ENCODE data around the gene SHB.

Gene SHB

GRCh38 chr9:38022203-38022895 is 46.7 kb downstream of the SHB start:
- ChIA-PET CTCF (no interaction called here), POLR2A (no interaction called here)
- TF ChIP-seq FOXM1 (IDR thresholded peaks at IDR 0.05; ENCODE audit: borderline replicate concordance) (no peak), TARDBP (IDR thresholded peaks at IDR 0.05) (no peak), ARNT (IDR thresholded peaks at IDR 0.05) (no peak), ZNF384 (IDR thresholded peaks at IDR 0.05) (no peak), CTBP1 (IDR thresholded peaks at IDR 0.05; ENCODE audit: borderline replicate concordance) (no peak), FOXK2 (IDR thresholded peaks at IDR 0.05) (no peak), L3MBTL2 (conservative IDR thresholded peaks at IDR 0.05) (no peak), HDGF (IDR thresholded peaks at IDR 0.05; ENCODE audit: borderline replicate concordance) (no peak), LEF1 (IDR thresholded peaks at IDR 0.05; ENCODE audit: borderline replicate concordance) (no peak), ELF4 (IDR thresholded peaks at IDR 0.05) (no peak), NFRKB (IDR thresholded peaks at IDR 0.05) (no peak)
- no peak for DNase-seq (ENCODE audit: extremely low spot score)

DNA sequence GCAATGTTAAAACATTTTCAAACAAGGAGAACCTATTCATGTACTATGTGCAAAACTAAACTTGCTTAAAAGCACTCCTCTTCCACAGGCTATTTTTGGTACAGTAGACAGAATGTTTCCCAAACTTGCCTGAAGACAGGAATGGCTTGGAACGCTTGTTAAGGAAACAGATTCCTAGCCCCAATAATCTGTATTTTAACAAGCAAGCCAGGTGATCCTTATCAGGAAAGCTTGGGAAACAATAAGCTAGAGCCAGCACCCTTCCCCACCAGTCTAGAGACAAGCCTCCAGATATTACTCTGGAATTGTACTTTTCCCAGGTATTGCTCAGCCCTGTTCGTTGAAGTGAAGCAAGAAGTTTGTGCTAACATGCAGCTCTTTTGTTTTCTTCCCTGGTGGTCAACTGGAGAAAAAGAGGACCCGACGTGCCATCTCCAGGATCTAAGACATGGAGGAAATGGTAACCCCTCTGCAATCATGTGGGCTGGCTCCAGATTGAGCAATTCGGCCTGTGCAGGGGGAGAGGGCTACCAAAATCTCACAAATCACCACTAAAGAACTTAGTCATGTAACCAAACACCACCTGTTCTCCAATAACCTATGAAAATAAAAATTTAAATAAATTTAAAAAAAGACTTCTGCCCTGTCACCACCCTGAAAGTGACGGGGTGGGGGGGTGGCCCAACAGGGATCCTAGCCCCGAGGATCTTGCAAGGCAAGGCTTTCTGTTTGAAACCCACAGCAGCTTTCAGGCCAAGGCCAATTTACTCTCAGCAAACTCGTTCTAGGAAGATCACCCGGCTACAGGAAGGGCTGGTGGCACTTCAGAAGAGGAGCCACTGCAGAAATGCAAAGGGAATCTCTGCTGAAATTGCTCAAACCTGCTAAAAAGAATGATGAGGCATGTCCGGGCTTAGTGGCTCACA is 48.6 kb downstream of the SHB start:
- POLR2A ChIA-PET: no interaction called here
- TF ChIP-seq BHLHE40 (IDR thresholded peaks at IDR 0.05; ENCODE audit: borderline replicate concordance): no peak
- no peak for TF ChIP-seq FOXM1 (IDR thresholded peaks at IDR 0.05; ENCODE audit: borderline replicate concordance)
- no peak for TF ChIP-seq L3MBTL2 (conservative IDR thresholded peaks at IDR 0.05)
- no peak for TF ChIP-seq SP1 (IDR thresholded peaks at IDR 0.05)
- no peak for TF ChIP-seq NFRKB (IDR thresholded peaks at IDR 0.05)
- no peak for TF ChIP-seq HDGF (IDR thresholded peaks at IDR 0.05; ENCODE audit: borderline replicate concordance)
- TF ChIP-seq FOXA1 (IDR thresholded peaks at IDR 0.05): no peak
- TF ChIP-seq, protein P1, sequence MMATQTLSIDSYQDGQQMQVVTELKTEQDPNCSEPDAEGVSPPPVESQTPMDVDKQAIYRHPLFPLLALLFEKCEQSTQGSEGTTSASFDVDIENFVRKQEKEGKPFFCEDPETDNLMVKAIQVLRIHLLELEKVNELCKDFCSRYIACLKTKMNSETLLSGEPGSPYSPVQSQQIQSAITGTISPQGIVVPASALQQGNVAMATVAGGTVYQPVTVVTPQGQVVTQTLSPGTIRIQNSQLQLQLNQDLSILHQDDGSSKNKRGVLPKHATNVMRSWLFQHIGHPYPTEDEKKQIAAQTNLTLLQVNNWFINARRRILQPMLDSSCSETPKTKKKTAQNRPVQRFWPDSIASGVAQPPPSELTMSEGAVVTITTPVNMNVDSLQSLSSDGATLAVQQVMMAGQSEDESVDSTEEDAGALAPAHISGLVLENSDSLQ (IDR thresholded peaks at IDR 0.05): no peak
- no peak for TF ChIP-seq ZNF384 (IDR thresholded peaks at IDR 0.05)
- no peak for DNase-seq (ENCODE audit: extremely low spot score)
- CTCF ChIA-PET: no interaction called here

DNA sequence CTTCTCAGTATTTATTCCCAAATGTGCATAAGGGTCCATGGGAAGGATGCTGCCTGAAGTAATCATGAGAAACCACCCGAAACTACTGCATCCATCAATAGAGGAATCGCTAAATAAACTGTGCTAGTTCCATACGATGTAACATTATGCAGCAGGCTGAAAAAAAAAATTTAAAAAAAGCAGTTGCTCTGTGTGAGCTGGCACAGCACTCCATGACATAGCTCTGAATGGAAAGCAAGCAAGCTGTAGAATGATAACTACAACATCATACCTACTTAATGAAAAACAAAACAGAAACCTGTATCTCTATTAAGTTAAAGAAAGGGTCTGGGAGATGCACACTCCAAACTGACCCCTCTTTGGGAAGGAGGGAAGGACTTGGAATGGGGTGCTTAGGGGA is 49.3 kb downstream of the SHB start:
- CTCF ChIA-PET: no interaction called here
- POLR2A ChIA-PET: no interaction called here
- DNase-seq (ENCODE audit: extremely low spot score): no peak
- TF ChIP-seq CTBP1 (IDR thresholded peaks at IDR 0.05; ENCODE audit: borderline replicate concordance): no peak
- TF ChIP-seq BHLHE40 (IDR thresholded peaks at IDR 0.05; ENCODE audit: borderline replicate concordance): no peak
- TF ChIP-seq FOXM1 (IDR thresholded peaks at IDR 0.05; ENCODE audit: borderline replicate concordance): no peak

- POLR2A ChIA-PET: no interaction called here
- CTCF ChIA-PET: no interaction called here
- no peak for DNase-seq (ENCODE audit: extremely low spot score)
- TF ChIP-seq NFRKB (IDR thresholded peaks at IDR 0.05) (no peak), L3MBTL2 (conservative IDR thresholded peaks at IDR 0.05) (no peak), FOXA1 (IDR thresholded peaks at IDR 0.05) (no peak), CTBP1 (IDR thresholded peaks at IDR 0.05; ENCODE audit: borderline replicate concordance) (no peak), HDGF (IDR thresholded peaks at IDR 0.05; ENCODE audit: borderline replicate concordance) (no peak), ARNT (IDR thresholded peaks at IDR 0.05) (no peak), FOXK2 (IDR thresholded peaks at IDR 0.05) (no peak)
These were observed 49.9 kb downstream of the SHB start for GRCh38 chr9:38018958-38019602.

GRCh38 chr9:38018241-38018957 is 50.6 kb downstream of the SHB start:
- no peak for TF ChIP-seq L3MBTL2 (conservative IDR thresholded peaks at IDR 0.05)
- TF ChIP-seq FOXK2 (IDR thresholded peaks at IDR 0.05): no peak
- no peak for TF ChIP-seq NFRKB (IDR thresholded peaks at IDR 0.05)
- TF ChIP-seq FOXA1 (IDR thresholded peaks at IDR 0.05): no peak
- TF ChIP-seq, protein P1 (IDR thresholded peaks at IDR 0.05): no peak
- no peak for TF ChIP-seq CTBP1 (IDR thresholded peaks at IDR 0.05; ENCODE audit: borderline replicate concordance)
- TF ChIP-seq SP1 (IDR thresholded peaks at IDR 0.05): no peak
- TF ChIP-seq BHLHE40 (IDR thresholded peaks at IDR 0.05; ENCODE audit: borderline replicate concordance): no peak
- no peak for TF ChIP-seq TARDBP (IDR thresholded peaks at IDR 0.05)
- no peak for TF ChIP-seq LEF1 (IDR thresholded peaks at IDR 0.05; ENCODE audit: borderline replicate concordance)
- TF ChIP-seq FOXM1 (IDR thresholded peaks at IDR 0.05; ENCODE audit: borderline replicate concordance): no peak
- CTCF ChIA-PET: no interaction called here
- POLR2A ChIA-PET: no interaction called here
- DNase-seq (ENCODE audit: extremely low spot score): no peak

DNA sequence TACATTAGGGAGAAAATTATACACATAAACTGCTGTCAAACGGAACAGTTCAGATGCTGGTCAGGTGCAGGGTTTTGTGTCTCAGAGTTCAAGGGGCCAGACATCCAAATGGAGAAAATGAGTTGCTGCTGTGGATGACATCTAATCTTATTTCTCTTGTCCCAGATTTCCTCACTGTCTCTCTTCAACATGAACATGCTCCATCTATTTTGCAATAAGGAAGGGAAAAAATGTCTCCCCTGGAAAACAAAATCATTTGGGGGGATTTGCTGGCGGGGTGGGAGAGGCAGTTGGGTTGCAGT is 51.2 kb downstream of the SHB start:
- ChIA-PET POLR2A (no interaction called here), CTCF (no interaction called here)
- TF ChIP-seq FOXA1 (IDR thresholded peaks at IDR 0.05) (no peak), ZNF384 (IDR thresholded peaks at IDR 0.05) (no peak), LEF1 (IDR thresholded peaks at IDR 0.05; ENCODE audit: borderline replicate concordance) (no peak), ARNT (IDR thresholded peaks at IDR 0.05) (no peak), CTBP1 (IDR thresholded peaks at IDR 0.05; ENCODE audit: borderline replicate concordance) (no peak), FOXM1 (IDR thresholded peaks at IDR 0.05; ENCODE audit: borderline replicate concordance) (no peak), HDGF (IDR thresholded peaks at IDR 0.05; ENCODE audit: borderline replicate concordance) (no peak)
- no peak for DNase-seq (ENCODE audit: extremely low spot score)
